ENCODE results near the gene PCCA.

The PCCA gene

DNA sequence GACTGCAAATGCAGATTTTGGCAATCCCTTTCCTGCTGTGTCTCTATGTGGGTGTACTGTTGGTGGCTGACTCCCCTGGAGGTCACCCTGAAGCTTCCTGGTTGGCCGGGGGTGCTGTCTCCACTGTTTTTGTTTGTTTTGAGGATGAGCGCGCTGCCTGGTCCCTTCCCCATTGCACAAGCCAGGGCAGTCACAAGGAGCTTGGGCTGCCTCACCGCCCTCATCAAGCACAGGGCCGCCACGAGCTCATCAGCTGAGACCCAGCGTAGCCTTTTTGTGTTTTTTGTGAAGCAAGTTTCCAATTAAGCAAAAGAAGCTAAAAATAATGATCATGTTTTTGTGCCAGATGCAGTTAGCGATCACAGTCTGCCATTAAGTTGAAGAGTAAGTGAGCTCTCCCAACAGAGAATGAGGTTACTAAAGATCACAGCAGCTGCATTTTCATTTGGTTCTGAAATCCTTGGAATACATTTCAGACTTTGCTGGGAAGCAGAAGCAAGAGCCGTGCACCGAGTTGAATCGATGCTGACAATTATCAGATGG lies 441.8 kb downstream of the PCCA start:
- DNase-seq: no peak

- DNase-seq: no peak
Measured at GRCh38 chr13:100532090-100532766, 443.3 kb downstream of the PCCA start.

GRCh38 chr13:100532836-100533435 lies 444.0 kb downstream of the PCCA start:
- no peak for DNase-seq

DNA sequence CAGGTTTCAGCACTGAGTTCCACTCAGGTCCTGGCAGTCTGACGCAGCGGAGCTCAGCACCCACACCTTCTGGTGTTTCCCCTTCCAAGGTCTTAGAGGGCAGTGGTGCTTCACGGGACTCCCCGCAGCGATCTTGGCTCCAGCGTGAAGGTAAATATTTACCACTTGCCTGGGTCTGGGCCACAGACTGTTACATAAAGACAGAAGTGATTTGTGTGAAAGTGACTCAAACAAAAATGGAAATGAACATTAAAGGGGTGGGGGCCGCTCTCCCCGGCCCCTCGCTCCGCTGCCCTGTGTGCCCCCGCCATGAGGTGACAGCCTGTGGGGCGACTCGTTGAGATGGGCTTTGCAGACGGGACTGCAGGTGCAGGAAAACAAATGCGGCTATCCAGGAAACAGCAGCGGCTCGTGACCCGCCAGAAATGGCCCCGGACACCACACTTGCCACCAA lies 444.7 kb downstream of the PCCA start:
- no peak for DNase-seq

- DNase-seq: no peak
Measured at GRCh38 chr13:100534147-100534843, 445.4 kb downstream of the PCCA start.

DNA sequence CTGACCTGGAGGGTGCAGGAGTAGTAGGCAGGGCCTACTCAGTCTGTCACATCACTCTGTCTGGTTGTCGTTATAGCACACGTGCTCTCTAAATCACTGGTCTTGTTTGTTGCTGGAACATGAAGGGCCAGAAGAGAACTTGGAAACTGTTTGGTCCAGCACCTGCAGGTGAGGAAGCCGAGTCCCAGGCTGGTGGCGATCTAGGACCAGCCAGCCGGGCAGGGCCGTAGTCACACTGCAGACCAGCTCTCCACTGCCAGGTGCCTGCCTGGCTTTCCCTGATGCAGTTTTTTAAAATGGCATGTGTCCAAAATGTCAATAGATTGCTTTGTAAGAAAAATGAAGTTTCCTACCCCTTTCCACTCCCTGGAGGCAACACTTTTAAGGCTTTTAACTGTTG lies 446.0 kb downstream of the PCCA start:
- DNase-seq: no peak

GRCh38 chr13:100535426-100536135 lies 446.7 kb downstream of the PCCA start:
- DNase-seq: no peak

- no peak for DNase-seq
Measured at GRCh38 chr13:100536643-100537180, 447.8 kb downstream of the PCCA start.

GRCh38 chr13:100537486-100537885 lies 448.6 kb downstream of the PCCA start:
- no peak for DNase-seq

DNA sequence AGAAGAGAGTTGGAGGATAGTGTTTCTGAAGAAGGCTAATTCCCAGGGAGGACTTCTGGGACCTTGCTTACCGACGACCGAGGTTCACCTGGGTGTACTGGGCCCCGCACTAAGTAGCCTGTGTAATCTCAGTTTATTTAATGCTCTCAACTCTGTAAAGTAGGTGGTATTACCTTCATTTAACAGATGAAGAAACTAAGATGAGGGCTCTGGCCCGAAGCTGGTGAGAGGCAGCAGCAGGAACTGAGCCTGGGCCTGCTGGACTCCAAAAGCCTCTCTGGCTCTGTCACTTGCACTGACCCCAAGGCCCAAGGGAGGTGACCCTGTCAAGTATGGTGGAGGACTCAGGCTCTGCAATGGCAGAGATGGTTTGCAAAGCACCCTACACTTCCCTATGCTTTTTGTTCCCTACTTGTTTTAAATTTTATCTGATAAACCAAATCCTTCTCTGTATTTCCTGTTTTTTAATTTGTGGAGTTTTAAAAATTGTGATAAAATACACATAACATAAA lies 449.1 kb downstream of the PCCA start:
- DNase-seq: no peak

GRCh38 chr13:100540621-100541020 lies 451.7 kb downstream of the PCCA start:
- DNase-seq: no peak

DNA sequence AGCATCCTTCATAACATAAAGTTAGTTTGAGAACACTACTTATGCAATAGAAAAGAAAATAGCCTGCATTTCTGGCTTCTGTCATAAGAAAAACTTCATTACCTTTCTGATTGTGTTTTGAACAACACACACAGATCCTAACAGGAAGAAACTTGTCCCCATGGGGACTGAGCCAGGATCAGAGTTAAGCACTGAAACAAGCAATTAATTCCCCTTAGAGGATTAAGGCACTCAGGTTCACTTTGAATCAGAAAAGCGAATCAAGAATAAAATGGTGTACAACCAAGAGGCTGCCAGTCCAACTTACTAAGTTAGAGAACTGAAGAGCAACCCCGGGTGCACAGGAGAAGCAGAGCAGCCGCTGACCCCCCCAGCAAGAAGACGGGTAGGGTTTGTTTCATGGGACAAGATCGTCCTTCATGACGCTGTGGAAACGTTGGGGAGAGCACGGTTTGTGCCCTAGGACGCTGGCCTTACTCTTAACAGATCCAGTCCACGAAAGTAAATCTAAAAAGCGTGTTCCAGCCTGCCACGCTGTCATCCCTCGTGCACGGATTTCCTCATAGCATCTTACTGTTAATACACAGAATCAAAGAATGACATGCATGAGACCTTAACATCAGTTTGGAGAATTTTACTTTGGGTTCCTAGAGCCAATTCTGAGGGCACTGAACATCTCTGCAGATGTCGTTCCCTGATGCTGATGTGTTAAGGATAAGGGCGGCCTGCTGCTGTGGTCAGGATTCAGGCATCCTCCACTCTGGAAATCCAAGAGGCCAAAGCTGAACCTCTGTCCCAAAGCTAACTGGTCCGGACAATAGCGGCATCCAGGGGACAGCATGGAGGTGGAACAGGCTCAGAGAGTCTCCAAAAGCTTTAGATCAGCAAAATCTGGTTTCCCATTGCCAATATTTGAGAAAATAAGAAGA lies 453.3 kb downstream of the PCCA start:
- peak; percentile 89 for DNase-seq

- peak; percentile 22 for DNase-seq
Measured at GRCh38 chr13:100542826-100543156, 453.9 kb downstream of the PCCA start.

DNA sequence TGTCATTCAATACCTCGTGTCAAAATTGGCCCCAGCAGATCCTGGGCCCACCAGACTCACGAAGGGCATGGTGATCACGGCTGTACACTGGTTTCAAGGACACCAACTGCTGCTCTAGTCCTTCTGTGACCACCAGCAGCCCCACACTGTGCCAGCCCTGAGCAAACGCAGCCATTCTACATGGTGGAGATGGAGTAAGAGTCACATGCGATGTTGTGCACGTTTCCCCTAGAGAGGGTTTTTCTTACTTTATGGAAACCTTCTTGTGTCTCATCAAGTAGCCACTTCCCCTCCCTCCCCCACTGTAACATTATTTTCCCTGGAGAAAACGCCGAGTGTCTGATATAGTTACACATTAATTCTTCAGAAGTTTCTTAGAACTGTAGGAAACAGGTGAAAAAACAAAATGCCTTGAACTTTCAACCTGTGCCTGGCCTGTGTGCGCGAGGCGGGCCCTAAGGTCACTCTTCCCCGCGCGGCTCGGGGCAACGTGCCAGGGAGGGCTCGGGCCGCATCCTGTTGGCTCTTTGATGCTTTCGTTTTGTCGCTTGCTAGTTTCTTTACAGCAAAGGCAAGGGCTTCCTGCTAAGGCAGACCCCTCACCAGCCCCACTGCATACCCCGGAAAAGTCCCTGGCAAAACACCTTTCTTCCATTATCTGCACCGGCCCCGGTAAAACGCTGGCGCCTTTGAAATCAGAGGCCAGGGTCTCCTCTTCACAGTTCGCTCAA lies 455.1 kb downstream of the PCCA start:
- no peak for DNase-seq

DNA sequence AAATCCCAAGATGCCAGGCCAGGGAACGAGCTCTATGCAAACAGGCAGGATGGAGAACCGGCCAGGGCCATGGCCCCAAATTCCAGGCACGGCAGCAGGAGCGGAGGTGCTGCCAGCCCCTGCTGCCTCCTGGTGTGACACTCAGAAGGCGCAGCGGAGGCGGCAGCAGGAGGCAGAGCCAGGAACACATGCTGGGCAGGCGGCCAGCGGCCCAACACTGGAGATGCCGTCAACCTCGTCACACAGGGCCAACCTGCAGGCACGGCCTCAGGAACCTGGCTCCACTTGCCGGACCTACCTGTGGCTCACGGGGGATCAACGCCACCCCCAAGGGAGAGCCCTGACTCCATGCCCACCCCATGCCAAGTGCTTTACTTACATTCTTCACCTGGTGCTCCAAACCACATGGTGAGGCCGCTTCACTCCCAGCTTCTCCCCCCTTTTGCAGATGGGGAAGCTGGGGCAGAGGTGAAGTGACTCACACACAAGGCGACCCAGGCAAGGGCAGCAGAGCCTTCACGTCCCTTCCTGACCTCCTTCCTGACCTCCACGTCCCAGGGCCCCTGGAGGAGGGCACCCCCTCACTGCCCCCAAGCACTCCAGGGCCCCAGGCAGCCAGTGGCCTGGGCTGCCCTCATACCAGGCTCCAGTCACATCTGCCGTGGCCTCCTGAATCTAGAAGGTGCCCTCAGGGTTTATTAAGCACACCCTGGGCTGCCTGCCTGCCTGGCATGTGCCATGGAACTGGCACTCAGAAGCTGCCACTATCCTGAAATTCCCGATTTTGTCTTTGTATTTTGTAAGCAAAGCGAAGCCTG lies 456.2 kb downstream of the PCCA start:
- DNase-seq: no peak

DNA sequence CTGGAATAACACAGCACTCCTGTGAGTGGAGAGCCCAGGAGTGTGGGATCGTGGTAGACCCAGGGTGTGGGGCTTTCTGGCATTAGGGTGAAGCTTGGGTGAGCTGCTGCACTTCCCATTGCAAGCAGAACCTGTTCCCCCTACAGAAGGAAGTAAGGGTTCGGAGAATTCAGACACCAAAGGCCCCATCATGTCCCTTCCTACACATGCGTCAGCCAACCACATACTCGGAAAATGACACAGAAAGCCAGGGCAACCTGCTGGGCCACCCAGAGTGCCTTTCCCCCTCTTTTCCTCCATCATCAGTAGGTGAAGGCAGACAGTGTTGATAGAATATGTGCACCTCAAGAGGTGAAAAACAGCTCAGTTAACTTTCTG lies 456.8 kb downstream of the PCCA start:
- DNase-seq: no peak

- no peak for DNase-seq
Measured at GRCh38 chr13:100546713-100547405, 458.0 kb downstream of the PCCA start.

DNA sequence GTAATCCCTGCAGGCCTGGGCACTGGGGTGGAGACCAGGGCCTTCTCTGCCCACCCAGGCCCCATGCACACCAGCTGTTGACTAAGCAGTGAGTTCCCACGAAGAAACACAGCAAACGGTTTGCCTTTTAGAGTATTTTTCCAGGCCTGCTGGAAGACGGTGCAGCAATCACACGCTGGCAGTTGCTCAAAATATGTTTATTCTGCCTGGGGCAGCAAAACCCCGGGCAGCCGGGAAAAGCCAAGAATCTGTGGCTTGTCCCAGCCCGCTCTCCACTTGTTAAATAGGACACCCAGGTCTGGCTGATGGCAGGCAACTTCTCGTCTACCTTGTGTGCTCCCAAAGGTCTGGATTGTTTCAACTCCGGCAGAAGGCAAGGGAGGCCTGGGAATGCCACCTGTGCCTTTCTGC lies 458.9 kb downstream of the PCCA start:
- DNase-seq: no peak

GRCh38 chr13:100549316-100549715 lies 460.4 kb downstream of the PCCA start:
- no peak for DNase-seq

GRCh38 chr13:100552755-100553154 lies 463.9 kb downstream of the PCCA start:
- DNase-seq: no peak

Data from NCI-H82 (cell line).